Adipose tissue (tissue), 3 donors: ENCODE data around the gene XRN2. TPM values are rescaled to one million over a fixed set of nuclear protein-coding genes. Genes with fewer than 3 reads are reported as not detected.
"Not testable (repeated sequence)": the region's sequence is repeated elsewhere in the genome, so short reads cannot be mapped to it uniquely, and the experiment has no call there.

Source experiments
- H3K27ac ChIP-seq: one replicate; pipeline ENCODE4 v1.5.1; 2013; ENCODE audit warnings: low read depth, low read length
- WGBS, 3 donors: extraction: QIAGEN DNeasy Blood & Tissue Kit; methylation state at CpG; one replicate each; pipeline ENCODE4 v1.1.7; 2013; 5-methylcytosine and 5-hydroxymethylcytosine counted together
- polyA plus RNA-seq, 3 donors: library from polyadenylated mRNA; stranded (reverse); fragments of 200-250 nt; gene quantifications; one replicate each; pipeline ENCODE4 v1.2.3, GENCODE V29; 2013
- donor health status: healthy with polysubstance abuse.
- donor health status: Bipolar disorder and iron deficiency.
- donor health status: healthy.

Gene XRN2
- polyA plus RNA-seq, 3 donors: 30.5 to 43.1 (median 36.3) TPM

DNA sequence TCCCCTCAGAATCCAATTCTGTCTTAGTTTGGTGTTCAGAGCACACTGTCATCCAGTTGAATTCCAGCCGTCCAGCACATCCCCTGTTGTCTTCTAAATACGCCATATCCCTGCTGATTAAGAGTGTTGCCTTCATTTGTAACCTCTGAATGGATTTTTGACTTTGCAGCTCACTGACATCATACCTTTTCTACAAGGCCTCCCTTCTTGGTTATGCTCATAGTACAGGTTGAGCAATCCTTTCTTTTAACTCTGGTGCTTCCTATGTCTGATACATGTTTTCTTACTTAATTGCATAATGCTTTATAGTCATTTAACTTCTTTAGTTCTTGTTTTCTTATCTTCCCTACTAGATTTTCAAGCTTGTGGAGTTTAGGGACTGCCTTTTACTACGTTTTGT is 36.4 kb downstream of the XRN2 start:
- no peak overlapping the region for H3K27ac ChIP-seq
- 83 to 93% (median 84%) methylated on average over 3 of the region's 3 CpGs for WGBS, 3 donors

DNA sequence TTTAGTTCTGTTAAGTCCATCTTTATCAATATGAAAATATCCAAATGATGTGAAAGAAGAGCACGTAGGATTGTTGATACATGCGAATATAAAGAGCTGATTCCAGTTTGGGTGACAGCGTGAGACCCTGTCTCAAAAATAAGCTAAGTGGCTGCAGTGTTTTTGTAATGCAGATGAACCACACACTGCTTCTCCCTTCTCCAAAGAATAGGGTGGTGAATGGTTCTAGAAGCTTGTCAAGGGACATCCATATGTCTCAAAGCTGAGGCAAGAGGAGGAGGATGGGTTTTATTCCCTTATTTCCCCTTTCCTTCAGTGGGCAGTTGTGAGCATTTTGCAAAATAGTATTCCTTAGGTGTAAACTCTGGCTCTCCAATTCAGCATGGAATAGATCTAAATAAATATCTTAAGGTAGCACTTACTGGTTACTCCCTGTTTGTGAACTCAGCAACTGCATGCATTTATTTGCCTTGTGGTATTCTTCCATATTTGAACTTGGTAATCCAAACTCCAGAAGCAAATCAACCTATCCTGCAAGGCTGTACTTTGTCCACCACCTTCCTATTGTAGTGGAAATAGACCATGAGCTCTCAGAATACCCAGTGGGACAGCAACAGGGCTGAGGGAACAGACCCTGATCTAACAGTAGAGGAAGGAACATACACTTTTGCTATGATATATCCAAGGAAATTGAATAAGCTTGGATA is 38.0 kb downstream of the XRN2 start:
- WGBS, 3 donors: 81 to 96% (median 91%) methylated on average over 3 of the region's 3 CpGs
- no peak overlapping the region for H3K27ac ChIP-seq

- H3K27ac ChIP-seq: no peak overlapping the region
- WGBS, 3 donors: 75 to 82% (median 80%) methylated on average over 4 of the region's 4 CpGs
Measured at GRCh38 chr20:21342656-21343345, 39.7 kb downstream of the XRN2 start.

DNA sequence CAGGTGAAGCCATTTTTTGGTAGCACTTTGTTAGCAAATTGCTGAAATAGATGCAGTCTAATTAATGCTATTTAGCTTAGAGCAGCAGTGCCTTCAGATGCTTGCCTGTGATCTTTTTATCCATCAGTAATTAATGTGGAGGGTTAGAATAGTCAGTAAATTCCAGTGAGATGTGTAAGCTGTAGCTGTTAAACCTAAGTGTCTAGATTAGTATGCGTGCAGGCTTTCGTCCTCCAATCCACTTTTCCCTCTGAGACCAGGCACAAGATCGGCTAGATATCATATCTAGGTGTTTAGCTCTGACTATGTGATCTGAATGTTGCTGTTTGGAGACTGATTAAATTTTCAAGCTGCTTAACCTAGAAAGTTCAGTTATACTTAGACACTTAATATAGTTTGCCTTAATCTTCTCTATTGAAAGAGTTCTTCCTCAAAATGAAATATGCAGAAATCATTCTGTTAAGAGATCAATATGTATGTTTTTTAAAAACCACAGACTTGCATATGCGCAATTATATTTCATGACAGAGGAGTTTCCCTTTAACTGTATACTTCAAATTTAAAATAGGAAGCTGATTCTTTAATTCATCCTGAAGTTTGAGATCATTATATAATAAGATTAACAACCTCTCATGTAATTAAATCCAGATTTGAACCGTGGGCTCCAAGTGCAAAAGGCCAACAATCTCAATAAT is 41.2 kb downstream of the XRN2 start:
- WGBS, 3 donors: 87 to 93% (median 91%) methylated on average over 5 of the region's 5 CpGs
- no peak overlapping the region for H3K27ac ChIP-seq

- H3K27ac ChIP-seq: no peak overlapping the region
- 65 to 81% (median 74%) methylated on average over 1 of the region's 1 CpG for WGBS, 3 donors
Measured at GRCh38 chr20:21344961-21345360, 41.8 kb downstream of the XRN2 start.

DNA sequence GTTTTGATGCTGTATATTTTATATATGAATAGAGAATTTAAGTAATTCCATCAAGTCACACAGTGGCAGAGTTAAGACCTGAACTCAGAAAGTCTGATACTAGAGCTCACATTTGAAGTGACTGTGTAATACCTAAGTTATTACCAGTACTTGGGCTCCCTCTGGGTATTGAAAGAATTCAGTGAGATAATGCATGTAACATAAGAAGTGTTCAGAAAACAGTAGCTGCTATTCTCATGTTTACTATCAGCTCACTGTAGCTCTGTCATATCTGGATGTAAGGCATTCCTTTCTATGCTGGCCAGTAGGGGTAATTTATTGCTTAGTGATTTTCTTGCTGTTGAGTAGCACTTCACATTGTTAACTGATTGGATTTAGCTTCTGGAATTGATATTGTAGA is 49.6 kb downstream of the XRN2 start:
- H3K27ac ChIP-seq: no peak overlapping the region

GRCh38 chr20:21353236-21353635 is 50.1 kb downstream of the XRN2 start:
- no peak overlapping the region for H3K27ac ChIP-seq
- WGBS, 3 donors: 97 to 100% (median 97%) methylated on average over 1 of the region's 1 CpG

- H3K27ac ChIP-seq: no peak overlapping the region
- WGBS, 3 donors: 43 to 99% (median 49%) methylated on average over 1 of the region's 1 CpG
Measured at GRCh38 chr20:21355981-21356380, 52.9 kb downstream of the XRN2 start.

DNA sequence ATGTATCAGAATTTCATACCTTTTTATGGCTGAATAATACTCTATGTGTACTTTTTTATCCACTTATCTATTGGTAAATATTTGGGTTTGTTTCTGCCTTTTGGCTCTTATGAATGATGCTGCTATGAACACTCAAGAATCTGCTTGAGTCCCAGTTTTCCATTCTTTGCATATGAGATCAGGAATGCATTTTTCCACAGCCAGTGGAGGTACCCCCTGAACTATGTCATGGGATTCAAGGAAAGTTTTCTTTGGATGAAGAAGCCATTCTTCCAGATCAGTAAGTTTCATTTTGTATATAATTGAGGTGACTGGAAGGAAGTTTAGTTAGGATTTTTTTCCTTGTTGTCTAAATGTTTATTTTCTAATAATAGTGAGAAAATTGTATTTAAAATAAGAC is 53.3 kb downstream of the XRN2 start:
- H3K27ac ChIP-seq: no peak overlapping the region

- H3K27ac ChIP-seq: no peak overlapping the region
- WGBS, 3 donors: 53 to 80% (median 76%) methylated on average over 1 of the region's 1 CpG
Measured at GRCh38 chr20:21357844-21358243, 54.7 kb downstream of the XRN2 start.

DNA sequence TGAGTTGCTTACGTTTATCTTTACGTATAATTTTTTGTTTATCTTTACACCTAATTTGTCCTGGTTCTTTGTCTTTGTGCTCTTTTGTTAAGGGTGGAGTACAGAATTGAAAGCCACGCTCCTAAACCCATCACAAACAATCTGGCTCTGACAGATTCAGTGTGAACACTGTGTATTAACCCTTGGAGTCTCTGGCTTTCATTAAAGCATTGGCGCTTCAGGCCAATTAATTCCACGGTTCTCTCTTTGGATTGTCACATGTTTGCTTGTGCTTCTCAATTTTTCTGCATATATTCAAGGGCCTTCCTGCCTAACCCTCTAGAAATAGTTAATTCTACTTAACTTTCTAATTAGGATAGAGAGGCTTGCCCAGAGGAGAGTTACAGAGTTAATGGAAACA is 55.6 kb downstream of the XRN2 start:
- no peak overlapping the region for H3K27ac ChIP-seq
- WGBS, 3 donors: 93 to 96% (median 93%) methylated on average over 5 of the region's 5 CpGs

DNA sequence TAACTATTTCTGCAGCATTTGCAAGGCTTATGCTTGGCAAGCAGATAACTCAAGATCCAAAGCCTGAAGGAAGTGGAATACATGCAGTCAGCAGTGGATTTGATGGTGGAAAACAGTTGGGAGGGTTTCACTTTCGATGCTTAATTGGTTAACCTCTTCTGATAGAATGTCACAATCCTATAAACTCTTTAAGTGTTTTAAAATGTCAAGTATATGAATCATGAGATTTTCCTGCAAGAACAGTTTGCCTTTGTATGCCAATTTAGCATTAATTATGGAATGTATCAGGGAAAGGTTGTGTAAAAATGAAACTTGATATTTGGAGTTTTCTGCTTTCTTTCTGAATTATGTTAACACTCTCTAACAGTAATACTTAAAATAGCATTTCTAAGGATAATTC is 57.6 kb downstream of the XRN2 start:
- H3K27ac ChIP-seq: no peak overlapping the region
- WGBS, 3 donors: 52 to 76% (median 54%) methylated on average over 1 of the region's 1 CpG

- 43 to 67% (median 48%) methylated on average over 2 of the region's 2 CpGs for WGBS, 3 donors
- H3K27ac ChIP-seq: no peak overlapping the region
Measured at GRCh38 chr20:21361266-21361665, 58.1 kb downstream of the XRN2 start.

- WGBS, 3 donors: 84 to 98% (median 97%) methylated on average over 6 of the region's 6 CpGs
- no peak overlapping the region for H3K27ac ChIP-seq
Measured at GRCh38 chr20:21364413-21364812, 61.3 kb downstream of the XRN2 start.

DNA sequence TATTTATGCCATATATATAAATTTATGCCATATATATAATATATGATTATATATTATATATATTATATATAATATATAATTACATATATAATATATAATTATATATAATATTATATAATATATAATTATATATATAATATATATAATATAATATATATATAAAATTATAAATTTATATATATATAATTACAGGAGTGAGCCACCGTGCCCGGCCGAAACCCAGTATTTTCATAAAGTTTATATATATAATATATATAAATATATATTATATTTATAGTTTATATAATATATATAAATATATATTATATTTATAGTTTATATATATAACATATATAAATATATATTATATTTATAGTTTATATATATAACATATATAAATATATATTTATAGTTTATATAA is 62.6 kb downstream of the XRN2 start:
- 98 to 100% (median 100%) methylated on average over 3 of the region's 3 CpGs for WGBS, 3 donors
- H3K27ac ChIP-seq: no peak overlapping the region

DNA sequence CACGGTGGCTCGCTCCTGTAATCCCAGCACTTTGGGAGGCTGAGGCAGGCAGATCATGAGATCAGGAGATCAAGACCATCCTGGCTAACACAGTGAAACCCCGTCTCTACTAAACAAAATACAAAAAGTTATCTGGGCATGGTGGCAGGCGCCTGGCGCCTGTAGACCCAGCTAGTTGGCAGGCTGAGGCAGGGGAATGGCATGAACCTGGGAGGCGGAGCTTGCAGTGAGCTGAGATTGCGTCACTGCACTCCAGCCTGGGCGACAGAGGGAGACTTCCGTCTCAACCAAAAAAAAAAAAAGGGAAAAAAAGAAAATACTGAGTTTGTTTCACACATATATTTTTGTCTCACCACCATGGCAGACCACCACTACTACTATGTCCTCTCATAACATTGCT is 63.1 kb downstream of the XRN2 start:
- not testable (repeated sequence) for H3K27ac ChIP-seq
- 74 to 89% (median 80%) methylated on average over 8 to 9 of the region's 9 CpGs for WGBS, 3 donors

- WGBS, 3 donors: 46 to 93% (median 50%) methylated on average over 2 of the region's 2 CpGs
- no peak overlapping the region for H3K27ac ChIP-seq
Measured at GRCh38 chr20:21368791-21369190, 65.7 kb downstream of the XRN2 start.

GRCh38 chr20:21371193-21371592 is 68.1 kb downstream of the XRN2 start:
- H3K27ac ChIP-seq: no peak overlapping the region
- 79 to 87% (median 80%) methylated on average over 1 of the region's 1 CpG for WGBS, 3 donors

DNA sequence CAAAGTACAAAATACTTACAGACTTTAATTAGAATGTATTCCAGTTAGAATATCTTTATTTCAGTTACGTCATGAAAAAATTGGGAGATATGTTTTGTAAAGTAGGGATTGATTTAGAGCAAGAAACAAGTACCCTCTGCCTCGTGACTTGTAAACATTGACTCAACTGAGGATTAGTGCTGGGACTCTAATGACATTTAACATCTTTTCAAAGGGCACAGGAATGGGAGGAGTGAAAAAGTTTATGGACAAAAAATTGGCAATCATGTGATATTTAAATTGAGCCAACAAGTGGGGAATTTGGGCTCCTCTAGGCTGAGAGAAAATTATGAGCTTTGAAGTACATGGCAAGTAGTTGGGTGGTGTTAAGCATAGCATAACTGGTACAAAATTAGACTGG is 68.9 kb downstream of the XRN2 start:
- 82 to 91% (median 83%) methylated on average over 2 of the region's 2 CpGs for WGBS, 3 donors
- no peak overlapping the region for H3K27ac ChIP-seq

- 80 to 85% (median 84%) methylated on average over 1 of the region's 1 CpG for WGBS, 3 donors
- no peak overlapping the region for H3K27ac ChIP-seq
Measured at GRCh38 chr20:21373436-21373835, 70.3 kb downstream of the XRN2 start.
